Fibroblast of lung (primary cell): ENCODE results near the gene SLC22A23. TPM values are rescaled to one million over a fixed set of nuclear protein-coding genes. Genes with fewer than 3 reads are reported as not detected.

Source experiments
- DNase-seq, 2 donors: peaks; one replicate each; pipeline versions ENCODE4 v3.0.0 to v3.0.0-alpha.2; 2010; ENCODE audit warnings: low read depth in 2 of 2
- H2AFZ ChIP-seq: 2 replicates; pipeline ENCODE4 v1.5.1; 2012; ENCODE audit warnings: low read length, control low read depth, inconsistent platforms
- H3K27ac ChIP-seq: 2 replicates; pipeline ENCODE4 v1.5.1; 2011; ENCODE audit warnings: low read length, control low read depth; ENCODE audit not compliant: insufficient read depth
- H3K27me3 ChIP-seq: 2 replicates; pipeline ENCODE4 v1.5.1; 2011; ENCODE audit warnings: mild to moderate bottlenecking, low read length; ENCODE audit not compliant: control insufficient read depth, insufficient read depth
- H3K36me3 ChIP-seq: 2 replicates; pipeline ENCODE4 v1.5.1; 2011; ENCODE audit warnings: low read length; ENCODE audit not compliant: control insufficient read depth, insufficient read depth
- H3K4me1 ChIP-seq: 2 replicates; pipeline ENCODE4 v1.5.1; 2011; ENCODE audit warnings: low read length; ENCODE audit not compliant: control insufficient read depth, insufficient read depth; ENCODE audit errors: extremely low read depth
- H3K4me2 ChIP-seq: 2 replicates; pipeline ENCODE4 v1.5.1; 2011; ENCODE audit warnings: low read length, control low read depth; ENCODE audit not compliant: insufficient read depth; ENCODE audit errors: extremely low read depth
- H3K4me3 ChIP-seq, 4 experiments: fragments of 200-600 bp in 1 of 4; sonication (generic) in 1 of 4; replicated peaks in 1 of 4; 2 replicates each; pipeline ENCODE4 v1.5.1; 2011 to 2016; ENCODE audit warnings: low read length in 4 of 4, low read depth in 3 of 4, mild to moderate bottlenecking in 3 of 4, control low read depth in 2 of 4, inconsistent platforms in 1 of 4, mixed read lengths in 1 of 4; ENCODE audit not compliant: insufficient read depth in 1 of 4; ENCODE audit errors: control extremely low read depth in 1 of 4
- H3K79me2 ChIP-seq: 2 replicates; pipeline ENCODE4 v1.5.1; 2012; ENCODE audit warnings: mild to moderate bottlenecking, low read length, inconsistent platforms; ENCODE audit not compliant: control insufficient read depth, insufficient read depth
- H3K9ac ChIP-seq: 2 replicates; pipeline ENCODE4 v1.5.1; 2011; ENCODE audit warnings: mild to moderate bottlenecking, low read length, control low read depth; ENCODE audit not compliant: insufficient read depth
- H3K9me3 ChIP-seq: 2 replicates; pipeline ENCODE4 v1.5.1; 2012; ENCODE audit warnings: low read depth, low read length; ENCODE audit not compliant: control insufficient read depth, insufficient read depth
- H4K20me1 ChIP-seq: 2 replicates; pipeline ENCODE4 v1.5.1; 2011; ENCODE audit warnings: low read length; ENCODE audit not compliant: control insufficient read depth, insufficient read depth; ENCODE audit errors: extremely low read depth
- CTCF ChIP-seq, 2 donors: IDR thresholded peaks in 1 of 2; conservative IDR thresholded peaks in 1 of 2; 1 replicate in 1 of 2; 2 replicates in 1 of 2; pipeline ENCODE4 v1.5.1; 2011 to 2012; ENCODE audit warnings: low read length in 2 of 2, control low read depth in 1 of 2, inconsistent platforms in 1 of 2, low read depth in 1 of 2, mild to moderate bottlenecking in 1 of 2
- EZH2 ChIP-seq: IDR thresholded peaks from 2 replicates; pipeline ENCODE4 v1.5.1; 2012; ENCODE audit warnings: low read length, control low read depth, mild to moderate bottlenecking; ENCODE audit errors: missing control alignments
- polyA plus RNA-seq, 2 donors: library from polyadenylated mRNA; depleted of rRNA in 1 of 2; stranded (reverse) in 1 of 2; unstranded in 1 of 2; fragments of >200 nt; gene quantifications; 2 replicates each; pipeline ENCODE4 v1.2.1, GENCODE V29; 2011 to 2012; ENCODE audit warnings: missing spikeins in 1 of 2
- total RNA-seq: library from RNA; depleted of rRNA; stranded (reverse); fragments of >200 nt; gene quantifications from 2 replicates; pipeline ENCODE4 v1.2.1, GENCODE V29; 2014

Gene SLC22A23
- total and polyA plus RNA-seq, 2 donors (not counting 1 experiment from before 2014, with no cell fraction given), result 0.37 to 3.0 TPM

- no peak for DNase-seq
- TF ChIP-seq EZH2, result no peak
- no peak for TF ChIP-seq CTCF (conservative IDR thresholded peaks at IDR 0.05 in 1 of 2, IDR thresholded peaks at IDR 0.05 in 1 of 2; ENCODE audit: low read depth in 1 of 2, low read length in 2 of 2)
- H3K4me3 ChIP-seq, result no peak overlapping the region
- H3K36me3 ChIP-seq, result peaks cover 11% of the 10 kb centered on the region
- H3K79me2 ChIP-seq, result peaks cover 29% of the 10 kb centered on the region
- H3K27ac ChIP-seq, result no peak overlapping the region
- no peak overlapping the region for H3K4me2 ChIP-seq
- no peak overlapping the region for H2AFZ ChIP-seq
- peaks cover 4% of the 10 kb centered on the region for H3K4me1 ChIP-seq
- H3K9ac ChIP-seq, result no peak overlapping the region
- no peaks in the 10 kb centered on the region for H3K9me3 ChIP-seq
- H3K27me3 ChIP-seq, result no peaks in the 10 kb centered on the region
- H4K20me1 ChIP-seq, result no peaks in the 10 kb centered on the region
These were observed 191.2 kb downstream of the SLC22A23 start for GRCh38 chr6:3265671-3266070.

- H4K20me1 ChIP-seq, result no peaks in the 10 kb centered on the region
- no peak for DNase-seq
- H3K9ac ChIP-seq, result no peak overlapping the region
- H2AFZ ChIP-seq, result no peak overlapping the region
- no peaks in the 10 kb centered on the region for H3K27me3 ChIP-seq
- no peak overlapping the region for H3K4me3 ChIP-seq
- no peak overlapping the region for H3K27ac ChIP-seq
- peaks cover 4% of the 10 kb centered on the region for H3K4me1 ChIP-seq
- H3K9me3 ChIP-seq, result no peaks in the 10 kb centered on the region
- no peak overlapping the region for H3K4me2 ChIP-seq
- peaks cover 8% of the 10 kb centered on the region for H3K36me3 ChIP-seq
- TF ChIP-seq EZH2 (no peak), CTCF (conservative IDR thresholded peaks at IDR 0.05 in 1 of 2, IDR thresholded peaks at IDR 0.05 in 1 of 2; ENCODE audit: low read depth in 1 of 2, low read length in 2 of 2) (no peak)
- peaks cover 40% of the 10 kb centered on the region for H3K79me2 ChIP-seq
These were observed 192.5 kb downstream of the SLC22A23 start for GRCh38 chr6:3264356-3264755.

- peaks cover 46% of the 10 kb centered on the region for H3K79me2 ChIP-seq
- no peaks in the 10 kb centered on the region for H3K27me3 ChIP-seq
- no peak overlapping the region for H3K9ac ChIP-seq
- peaks cover 4% of the 10 kb centered on the region for H3K4me1 ChIP-seq
- H2AFZ ChIP-seq, result no peak overlapping the region
- no peak for TF ChIP-seq CTCF (conservative IDR thresholded peaks at IDR 0.05 in 1 of 2, IDR thresholded peaks at IDR 0.05 in 1 of 2; ENCODE audit: low read depth in 1 of 2, low read length in 2 of 2)
- TF ChIP-seq EZH2, result no peak
- H3K36me3 ChIP-seq, result peaks cover 8% of the 10 kb centered on the region
- no peaks in the 10 kb centered on the region for H4K20me1 ChIP-seq
- DNase-seq, result no peak
- no peak overlapping the region for H3K27ac ChIP-seq
- no peaks in the 10 kb centered on the region for H3K9me3 ChIP-seq
- no peak overlapping the region for H3K4me2 ChIP-seq
- no peak overlapping the region for H3K4me3 ChIP-seq
These were observed 193.8 kb downstream of the SLC22A23 start for GRCh38 chr6:3263096-3263495.
